MM.1S (cell line): ENCODE results near the gene HRH3.

Experiments
- CTCF ChIP-seq: fragments of 300-600 bp; sonication (generic); IDR thresholded peaks from 2 replicates; pipeline ENCODE4 v1.5.1; 2016; ENCODE audit warnings: antibody characterized with exemption, low read length, mixed read lengths
- EZH2 ChIP-seq: fragments of 300-600 bp; sonication (generic); optimal IDR thresholded peaks from 2 replicates; pipeline ENCODE3; 2017; ENCODE audit warnings: low read depth, mild to moderate bottlenecking, antibody characterized with exemption, low read length, mixed read lengths
- EZH2phosphoT487 ChIP-seq: fragments of 300-600 bp; sonication (generic); IDR thresholded peaks from 2 replicates; pipeline ENCODE4 v1.6.1; 2018; ENCODE audit warnings: antibody characterized with exemption, low read length

GRCh38 chr20:62245911-62246280, 25.8 kb upstream of the HRH3 start:
- TF ChIP-seq CTCF (no peak), EZH2 (no peak), EZH2phosphoT487 (no peak)
